Measurements from ENCODE around the gene RELA. TPM values are rescaled to one million over a fixed set of nuclear protein-coding genes. Genes with fewer than 3 reads are reported as not detected.
A peak's percentile ranks its signal among the peaks of the same experiment; 100 is the strongest.
"Not testable (repeated sequence)": the region's sequence is repeated elsewhere in the genome, so short reads cannot be mapped to it uniquely, and the experiment has no call there.

The RELA gene
- 10 to 100 TPM; 36.3 to 72.2 (median 48.6) TPM for polyA plus RNA-seq (ENCODE audit: low read depth in 6 of 6)

DNA sequence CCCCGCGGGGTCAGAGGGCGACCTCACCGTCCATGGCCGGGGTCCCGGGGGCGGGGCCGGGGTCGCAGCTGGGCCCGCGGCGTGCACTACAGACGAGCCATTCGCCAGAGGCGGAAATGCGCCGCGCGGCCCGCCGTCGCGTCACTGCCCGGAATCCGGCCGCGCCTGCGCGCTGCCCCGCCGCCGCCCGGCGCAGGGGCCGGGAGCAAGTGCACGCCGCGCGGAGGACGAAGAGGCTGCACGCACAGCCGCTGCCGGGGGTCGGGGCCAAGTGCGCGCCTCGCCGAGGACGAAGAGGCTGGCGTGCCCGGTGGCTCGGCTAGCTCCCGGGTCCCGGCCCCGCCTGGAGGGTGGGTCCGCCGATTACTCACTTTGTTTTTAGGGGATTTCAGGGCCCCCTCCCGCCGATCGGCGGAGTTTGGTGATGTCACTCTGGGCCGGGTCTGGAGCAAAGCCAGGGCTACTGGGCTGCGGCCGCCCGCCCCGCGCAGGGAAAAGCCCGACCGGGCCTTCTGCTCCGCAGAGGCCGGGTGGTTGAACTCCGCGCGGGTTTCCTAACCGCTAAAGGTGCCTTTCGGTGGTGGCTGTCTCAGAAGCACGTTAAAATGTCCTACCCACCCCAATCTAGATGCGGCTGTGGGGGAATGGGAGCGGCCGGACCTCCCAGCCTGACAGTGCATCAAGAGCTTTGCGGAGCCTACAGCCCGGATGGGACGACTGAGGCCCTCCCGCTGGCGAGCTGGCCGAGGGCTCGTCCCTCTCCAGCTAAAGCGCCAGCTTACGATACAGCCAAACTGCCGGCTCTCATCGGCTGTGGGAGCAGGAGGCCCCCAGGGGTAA is at the start of gene RELA:
Gene RELA (minus strand): TSS at position 118 of the 840 bp plus-strand sequence. CDS start 84 bp downstream, at position 34.
- DNase-seq (peak; percentile 91), ATAC-seq (ENCODE audit: low read depth in 2 of 2) (peak; percentile 79 to 80)
- Mint-ChIP-seq H3K4me1 (peaks cover 16 to 46% (median 18%) of the 10 kb centered on the region in 3 donors), H3K9me3 (peaks cover 0 to 1% (median 0%) of the 10 kb centered on the region in 7 donors), H3K36me3 (peaks cover 8 to 23% of the 10 kb centered on the region in 2 donors), H3K4me3 (peak within 1 kb of the TSS; percentile 89 to 99 (median 94)), H3K27me3 (no peaks in the 10 kb centered on the region), H3K27ac (peak within 1 kb of the TSS; percentile 93 to 98 (median 98))

DNA sequence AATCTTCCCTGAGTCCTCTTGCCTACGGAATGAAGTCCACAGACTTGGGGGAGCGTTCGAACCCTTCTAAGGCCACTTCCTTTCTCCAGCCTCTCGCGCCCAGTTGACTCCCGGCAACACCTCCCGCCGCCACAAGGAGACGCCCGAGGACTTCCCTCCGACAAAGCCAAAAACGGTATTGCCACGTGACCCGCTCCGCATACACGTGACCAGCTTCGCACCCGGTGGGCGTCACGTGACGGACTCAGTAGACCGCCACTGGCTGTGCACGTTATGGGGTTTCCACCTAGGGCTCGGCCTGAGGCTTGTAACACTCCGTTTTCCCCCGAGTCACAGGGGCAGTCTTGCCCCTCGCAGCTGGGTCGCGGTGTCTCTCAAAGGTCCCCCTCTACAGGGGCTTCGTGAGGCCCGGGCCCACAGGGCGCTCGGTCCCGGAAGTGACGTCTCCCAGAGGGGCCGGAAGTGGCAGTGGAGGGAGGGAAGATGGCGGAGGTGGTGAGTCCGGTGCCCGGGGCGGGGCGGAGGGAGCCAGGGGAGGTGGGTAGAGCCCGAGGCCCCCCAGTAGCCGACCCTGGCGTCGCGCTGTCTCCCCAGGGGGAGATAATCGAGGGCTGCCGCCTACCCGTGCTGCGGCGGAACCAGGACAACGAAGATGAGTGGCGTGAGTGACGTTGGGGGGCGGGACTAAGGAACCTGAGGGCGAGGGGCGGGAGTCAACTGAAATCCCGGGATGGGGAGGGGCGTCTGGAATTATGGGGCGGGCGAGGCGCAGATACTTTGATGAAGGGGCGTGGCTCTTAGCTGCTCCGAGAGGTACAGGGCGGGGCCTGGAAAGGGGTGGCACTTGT is 49.3 kb upstream of the RELA start, which contains the start of gene KAT5:
Gene KAT5 (plus strand): TSS at position 468 of the 848 bp plus-strand sequence. CDS start 16 bp downstream, at position 484.
- Mint-ChIP-seq H3K27me3 (no peaks in the 10 kb centered on the region), H3K36me3 (peaks cover 4 to 17% of the 10 kb centered on the region in 2 donors), H3K9me3 (no peaks in the 10 kb centered on the region), H3K4me1 (peaks cover 24 to 41% (median 27%) of the 10 kb centered on the region in 3 donors), H3K4me3 (peak within 1 kb of the TSS; percentile 91 to 99 (median 96)), H3K27ac (peak within 1 kb of the TSS; percentile 99 to 100 (median 100))
- DNase-seq (peak; percentile 99), ATAC-seq (ENCODE audit: low read depth in 2 of 2) (peak; percentile 85 to 86)

DNA sequence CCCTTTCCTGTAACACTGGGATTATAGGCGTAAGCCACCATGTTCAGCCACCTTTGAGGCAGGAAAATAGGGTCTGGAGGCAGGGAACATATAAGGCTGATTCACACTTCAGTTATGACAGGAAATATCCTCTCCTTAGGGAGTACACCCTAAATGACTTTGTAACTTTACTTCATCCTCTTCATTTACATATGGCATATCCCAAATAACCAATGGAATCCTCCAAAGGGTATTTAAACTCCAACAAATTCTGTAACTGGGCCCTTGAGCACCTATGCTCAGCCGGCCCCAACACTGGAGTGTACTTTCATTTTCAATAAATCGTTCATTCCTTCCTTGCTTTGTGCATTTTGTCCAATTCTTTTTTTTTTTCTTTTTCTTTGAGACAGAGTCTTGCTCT is 47.7 kb upstream of the RELA start:
- no peak for ATAC-seq (ENCODE audit: low read depth in 2 of 2)
- Mint-ChIP-seq H3K27ac (peak overlapping the region in 1 of 6 donors; percentile 99), H3K36me3 (peaks cover 4 to 9% of the 10 kb centered on the region in 2 donors), H3K4me3 (peak overlapping the region in 4 of 8 donors; percentile 15 to 53 (median 26)), H3K27me3 (no peaks in the 10 kb centered on the region), H3K9me3 (no peaks in the 10 kb centered on the region), H3K4me1 (peaks cover 24 to 49% (median 33%) of the 10 kb centered on the region in 3 donors)
- DNase-seq, result no peak

DNA sequence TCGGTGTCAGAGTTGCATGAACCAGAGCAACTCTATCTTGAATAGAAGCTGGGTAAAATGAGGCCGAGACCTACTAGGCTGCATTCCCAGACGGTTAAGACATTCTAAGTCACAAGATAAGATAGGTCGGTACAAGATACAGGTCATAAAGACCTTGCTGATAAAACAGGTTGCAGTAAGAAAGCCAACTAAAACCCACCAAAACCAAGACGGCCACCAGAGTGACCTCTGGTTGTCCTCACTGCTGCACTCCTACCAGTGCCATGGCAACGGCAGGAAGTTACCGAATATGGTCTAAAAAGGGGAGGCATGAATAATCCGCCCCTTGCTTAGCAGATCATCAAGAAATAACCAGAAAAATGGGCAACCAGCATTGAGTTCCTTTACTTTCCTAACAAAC is 46.9 kb upstream of the RELA start:
- Mint-ChIP-seq H3K36me3 (peaks cover 0 to 2% of the 10 kb centered on the region in 2 donors), H3K9me3 (no peaks in the 10 kb centered on the region), H3K4me1 (peaks cover 19 to 42% (median 26%) of the 10 kb centered on the region in 3 donors), H3K27me3 (no peaks in the 10 kb centered on the region), H3K27ac (peak overlapping the region in 1 of 6 donors; percentile 30), H3K4me3 (no peak overlapping the region)
- ATAC-seq (ENCODE audit: low read depth in 2 of 2) (no peak), DNase-seq (no peak)

DNA sequence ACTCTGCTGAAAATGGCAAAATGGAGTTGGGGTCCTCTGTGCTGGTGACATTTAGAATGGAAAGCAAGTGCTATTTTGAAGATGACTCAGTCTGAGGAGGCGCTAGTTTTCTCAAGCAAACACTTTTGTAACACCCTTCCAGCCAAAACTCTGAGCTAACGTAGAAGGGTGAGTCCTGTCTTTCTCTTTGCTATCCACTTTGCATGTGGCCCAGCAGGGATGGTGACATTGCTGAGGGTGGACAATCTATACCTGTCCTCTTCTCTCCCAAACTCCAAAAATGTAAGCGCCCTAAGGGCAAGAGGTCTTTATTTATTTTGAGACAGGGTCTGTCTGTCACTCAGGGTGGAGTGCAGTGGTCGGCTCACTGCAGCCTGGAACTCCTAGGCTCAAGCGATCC is 45.7 kb upstream of the RELA start:
- Mint-ChIP-seq H3K27ac (peak overlapping the region in 1 of 6 donors; percentile 3), H3K4me1 (peaks cover 15 to 35% (median 23%) of the 10 kb centered on the region in 3 donors), H3K9me3 (no peaks in the 10 kb centered on the region), H3K4me3 (no peak overlapping the region), H3K36me3 (no peaks in the 10 kb centered on the region), H3K27me3 (no peaks in the 10 kb centered on the region)
- ATAC-seq (ENCODE audit: low read depth in 2 of 2) (no peak), DNase-seq (no peak)

DNA sequence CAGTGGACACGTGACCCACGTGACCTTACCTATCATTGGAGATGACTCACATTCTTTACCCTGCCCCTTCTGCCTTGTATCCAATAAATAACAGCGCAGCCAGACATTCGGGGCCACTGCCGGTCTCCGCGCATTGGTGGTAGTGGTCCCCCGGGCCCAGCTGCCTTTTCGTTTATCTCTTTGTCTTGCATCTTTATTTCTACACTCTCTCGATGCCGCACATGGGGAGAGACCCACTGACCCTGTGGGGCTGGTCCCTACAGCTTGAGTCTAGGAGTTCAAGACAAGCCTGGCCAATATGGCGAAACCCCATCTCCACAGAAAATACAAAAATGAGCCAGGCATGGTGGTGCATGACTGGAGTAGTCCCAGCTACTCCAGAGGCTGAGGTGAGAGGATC is 44.3 kb upstream of the RELA start:
- peak overlapping the region; percentile 29 to 88 (median 76) for H3K4me3 Mint-ChIP-seq
- not testable (repeated sequence) for ATAC-seq (ENCODE audit: low read depth in 2 of 2); H3K9me3 Mint-ChIP-seq; H3K27me3 Mint-ChIP-seq; H3K36me3 Mint-ChIP-seq; DNase-seq
- peak overlapping the region; percentile 58 to 98 (median 86) for H3K27ac Mint-ChIP-seq
- H3K4me1 Mint-ChIP-seq, result peaks cover 9 to 25% (median 15%) of the 10 kb centered on the region in 3 donors

DNA sequence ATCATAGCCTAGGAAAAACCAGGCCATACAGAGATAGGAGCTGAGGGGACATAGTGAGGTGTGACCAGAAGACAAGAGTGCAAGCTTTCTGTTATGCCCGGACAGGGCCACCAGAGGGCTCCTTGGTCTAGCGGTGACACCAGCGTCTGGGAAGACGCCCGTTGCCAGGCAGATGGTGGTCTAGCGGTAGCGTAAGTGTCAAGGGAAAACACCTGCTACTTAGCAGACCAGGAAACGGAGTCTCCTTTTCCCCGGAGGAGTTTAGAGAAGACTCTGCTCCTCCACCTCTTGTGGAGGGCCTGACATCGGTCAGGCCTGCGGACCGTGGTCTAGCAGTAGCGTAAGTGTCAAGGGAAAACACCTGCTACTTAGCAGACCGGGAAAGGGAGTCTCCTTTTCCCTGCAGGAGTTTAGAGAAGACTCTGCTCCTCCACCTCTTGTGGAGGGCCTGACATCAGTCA is 43.6 kb upstream of the RELA start:
- H3K36me3 Mint-ChIP-seq, H3K9me3 Mint-ChIP-seq, H3K27me3 Mint-ChIP-seq: not testable (repeated sequence)
- Mint-ChIP-seq H3K4me1 (peaks cover 3 to 19% (median 11%) of the 10 kb centered on the region in 3 donors), H3K27ac (peak overlapping the region in 5 of 6 donors; percentile 63 to 98 (median 87)), H3K4me3 (peak overlapping the region; percentile 66 to 88 (median 78))
- ATAC-seq (ENCODE audit: low read depth in 2 of 2), result peak; percentile 56 to 57
- peak; percentile 80 for DNase-seq

DNA sequence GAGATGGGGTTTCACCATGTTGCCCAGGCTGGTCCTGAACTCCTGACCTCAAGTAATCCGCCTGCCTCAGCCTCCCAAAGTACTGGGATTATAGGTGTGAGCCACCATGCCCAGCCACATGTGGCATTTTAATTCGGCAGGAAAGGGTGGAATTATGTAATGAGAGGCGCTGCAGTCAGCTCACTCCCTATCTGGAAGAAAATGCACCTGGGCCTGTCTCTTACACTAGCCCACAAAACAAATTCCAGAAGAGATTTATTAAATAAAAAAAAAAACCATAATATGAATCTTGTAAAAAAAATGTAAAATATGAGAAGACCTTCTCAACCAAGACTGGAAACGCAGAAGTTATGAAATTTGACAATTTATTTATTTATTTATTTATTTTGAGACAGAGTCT is 41.1 kb upstream of the RELA start:
- no peaks in the 10 kb centered on the region for H3K36me3 Mint-ChIP-seq
- H3K4me3 Mint-ChIP-seq, result no peak overlapping the region
- peaks cover 13 to 27% (median 19%) of the 10 kb centered on the region in 3 donors for H3K4me1 Mint-ChIP-seq
- peak overlapping the region in 1 of 6 donors; percentile 37 for H3K27ac Mint-ChIP-seq
- H3K27me3 Mint-ChIP-seq, result no peaks in the 10 kb centered on the region
- DNase-seq (no peak), ATAC-seq (ENCODE audit: low read depth in 2 of 2) (no peak)
- H3K9me3 Mint-ChIP-seq, result no peaks in the 10 kb centered on the region

DNA sequence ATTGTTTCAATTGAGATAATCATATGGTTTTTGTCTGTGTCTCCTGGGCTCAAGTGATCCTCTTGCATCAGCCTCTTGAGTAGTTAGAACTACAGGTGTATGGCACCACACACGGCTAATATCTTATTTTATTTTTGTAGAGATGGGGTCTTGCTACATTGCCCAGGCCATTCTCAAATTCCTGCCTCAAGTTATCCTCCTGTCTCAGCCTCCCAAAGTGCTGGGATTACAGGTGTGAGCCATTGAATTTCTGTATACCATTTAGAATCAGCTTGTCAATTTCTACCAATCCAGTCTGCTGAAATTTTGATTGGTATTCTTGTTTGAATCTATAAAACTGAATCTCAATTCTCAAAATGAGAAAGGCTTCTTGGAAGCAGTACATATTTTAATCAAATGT is 39.0 kb upstream of the RELA start:
- no peak overlapping the region for H3K4me3 Mint-ChIP-seq
- H3K36me3 Mint-ChIP-seq, result no peaks in the 10 kb centered on the region
- H3K9me3 Mint-ChIP-seq, result no peaks in the 10 kb centered on the region
- no peak overlapping the region for H3K27ac Mint-ChIP-seq
- H3K4me1 Mint-ChIP-seq, result peaks cover 12 to 19% (median 13%) of the 10 kb centered on the region in 3 donors
- DNase-seq (no peak), ATAC-seq (ENCODE audit: low read depth in 2 of 2) (no peak)
- peaks cover 0 to 7% (median 0%) of the 10 kb centered on the region in 3 donors for H3K27me3 Mint-ChIP-seq

DNA sequence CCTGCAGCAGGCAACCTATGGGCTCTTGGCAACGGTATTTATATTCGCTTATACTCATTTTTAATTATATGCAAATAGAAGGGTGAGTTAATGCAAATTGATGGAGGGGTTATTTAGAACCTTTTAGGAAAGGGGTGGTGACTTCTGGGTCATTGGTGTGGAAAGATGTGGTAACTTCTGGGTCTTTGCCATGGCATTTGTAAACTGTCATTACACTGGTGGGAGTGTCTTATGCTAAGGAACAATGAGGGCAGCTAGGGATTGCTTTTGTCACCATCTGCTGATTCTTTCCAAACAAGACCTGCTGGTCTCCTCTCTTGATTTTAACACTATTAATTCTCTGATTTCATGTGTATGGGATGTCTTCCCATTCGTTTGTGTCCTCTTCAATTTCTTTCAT is 37.7 kb upstream of the RELA start:
- Mint-ChIP-seq H3K36me3 (no peaks in the 10 kb centered on the region), H3K4me3 (peak overlapping the region in 1 of 8 donors; percentile 21), H3K27me3 (peaks cover 0 to 7% (median 0%) of the 10 kb centered on the region in 3 donors), H3K4me1 (peaks cover 8 to 10% (median 8%) of the 10 kb centered on the region in 3 donors), H3K9me3 (no peaks in the 10 kb centered on the region), H3K27ac (no peak overlapping the region)
- ATAC-seq (ENCODE audit: low read depth in 2 of 2) (peak; percentile 80 to 97), DNase-seq (no peak)

DNA sequence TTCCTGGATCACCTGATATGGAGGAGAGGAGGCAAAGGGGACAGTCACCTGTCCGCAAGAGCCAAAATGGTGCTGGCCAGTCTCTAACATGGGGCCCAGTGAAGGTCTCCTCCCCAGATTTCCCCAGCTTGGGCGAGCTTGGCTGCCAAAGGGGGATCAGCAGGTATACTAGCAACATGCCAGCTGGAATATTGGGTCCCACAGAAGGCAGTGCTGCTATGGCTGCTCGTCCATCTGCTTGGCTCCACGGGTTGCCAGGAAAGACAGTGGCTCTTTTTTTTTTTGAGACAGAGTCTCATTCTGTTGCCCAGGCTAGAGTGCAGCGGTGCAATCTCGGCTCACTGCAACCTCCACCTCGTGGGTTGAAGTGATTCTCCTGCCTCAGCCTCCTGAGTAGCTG is 36.6 kb upstream of the RELA start:
- Mint-ChIP-seq H3K36me3 (no peaks in the 10 kb centered on the region), H3K4me3 (no peak overlapping the region), H3K27ac (peak overlapping the region in 1 of 6 donors; percentile 70), H3K4me1 (peaks cover 8 to 10% (median 8%) of the 10 kb centered on the region in 3 donors), H3K27me3 (peaks cover 0 to 7% (median 0%) of the 10 kb centered on the region in 3 donors), H3K9me3 (no peaks in the 10 kb centered on the region)
- ATAC-seq (ENCODE audit: low read depth in 2 of 2) (no peak), DNase-seq (no peak)

DNA sequence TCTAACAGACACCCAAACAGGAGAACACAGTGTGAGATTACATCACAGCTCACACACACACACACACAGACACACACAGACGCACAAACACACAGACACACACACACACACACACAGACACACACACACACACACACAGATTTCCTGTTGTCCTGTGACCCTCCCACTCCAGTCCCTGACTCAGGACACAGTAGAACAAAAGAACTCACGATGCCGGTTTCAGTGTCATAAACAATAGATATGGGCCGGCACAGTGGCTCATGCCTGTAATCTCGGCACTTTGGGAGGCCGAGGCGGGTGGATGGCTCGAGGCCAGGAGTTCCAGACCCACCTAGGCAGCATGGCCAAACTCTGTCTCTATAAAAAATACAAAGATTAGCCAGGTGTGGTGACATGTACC is 35.5 kb upstream of the RELA start:
- ATAC-seq (ENCODE audit: low read depth in 2 of 2) (no peak), DNase-seq (no peak)
- peaks cover 0 to 7% (median 0%) of the 10 kb centered on the region in 3 donors for H3K27me3 Mint-ChIP-seq
- peak overlapping the region in 1 of 8 donors; percentile 53 for H3K4me3 Mint-ChIP-seq
- H3K9me3 Mint-ChIP-seq, result no peaks in the 10 kb centered on the region
- H3K4me1 Mint-ChIP-seq, result peaks cover 8 to 10% (median 8%) of the 10 kb centered on the region in 3 donors
- H3K27ac Mint-ChIP-seq, result peak overlapping the region in 1 of 6 donors; percentile 28
- H3K36me3 Mint-ChIP-seq, result no peaks in the 10 kb centered on the region

Measured in naive B cell (primary cell).